CD4-positive, alpha-beta memory T cell (primary cell): ENCODE data around the gene C1orf21. TPM values are rescaled to one million over a fixed set of nuclear protein-coding genes. Genes with fewer than 3 reads are reported as not detected.

Source experiments
- CTCF ChIA-PET: fragments of 350-600 bp; sonication (Branson Sonifier 250); formaldehyde crosslinking; loops from one replicate; lab custom pipeline; 2021; ENCODE audit warnings: inconsistent platforms; ENCODE audit not compliant: partially characterized antibody; lab: Charles Lee
- POLR2A ChIA-PET: fragments of 350-600 bp; sonication (Branson Sonifier 250); formaldehyde crosslinking; loops from one replicate; lab custom pipeline; 2021; ENCODE audit not compliant: partially characterized antibody; lab: Charles Lee
- DNase-seq, 5 donors: peaks; one replicate each; pipeline versions ENCODE4 v3.0.0 to v3.0.0-alpha.2; 2020 to 2022; ENCODE audit warnings: mixed read lengths in 1 of 5
- H3K27ac ChIP-seq: one replicate; pipeline ENCODE4 v1.7.0; 2013; ENCODE audit warnings: low read depth, low read length
- H3K27me3 ChIP-seq: 2 replicates; pipeline ENCODE4 v1.7.0; 2013; ENCODE audit warnings: mild to moderate bottlenecking, low read length, moderate library complexity; ENCODE audit not compliant: insufficient read depth
- H3K36me3 ChIP-seq: 2 replicates; pipeline ENCODE4 v1.7.0; 2013; ENCODE audit warnings: mild to moderate bottlenecking, low read length, moderate library complexity; ENCODE audit not compliant: insufficient read depth
- H3K4me1 ChIP-seq: 2 replicates; pipeline ENCODE4 v1.7.0; 2013; ENCODE audit warnings: mild to moderate bottlenecking, low read length, moderate library complexity; ENCODE audit not compliant: insufficient read depth
- H3K4me3 ChIP-seq, 2 donors: one replicate each; pipeline ENCODE4 v1.7.0; 2013; ENCODE audit warnings: low read length in 2 of 2, mild to moderate bottlenecking in 1 of 2
- H3K9me3 ChIP-seq, 2 donors: one replicate each; pipeline ENCODE4 v1.7.0; 2013; ENCODE audit warnings: low read length in 2 of 2, control low read depth in 1 of 2; ENCODE audit not compliant: control insufficient read depth in 1 of 2
- H3K27ac Mint-ChIP-seq, 7 donors: one replicate each; pipeline ENCODE4 v1.8.0; 2020 to 2021; ENCODE audit warnings: mixed read lengths in 7 of 7, mild to moderate bottlenecking in 6 of 7, inconsistent platforms in 3 of 7, moderate library complexity in 3 of 7
- H3K27me3 Mint-ChIP-seq, 2 donors: one replicate each; pipeline ENCODE4 v1.8.0; 2020 to 2021; ENCODE audit warnings: mixed read lengths in 2 of 2
- H3K36me3 Mint-ChIP-seq, 2 donors: one replicate each; pipeline ENCODE4 v1.8.0; 2020 to 2021; ENCODE audit warnings: mixed read lengths in 2 of 2, inconsistent platforms in 1 of 2, mild to moderate bottlenecking in 1 of 2
- H3K4me1 Mint-ChIP-seq, 4 donors: one replicate each; pipeline ENCODE4 v1.8.0; 2020 to 2021; ENCODE audit warnings: mixed read lengths in 4 of 4, mild to moderate bottlenecking in 1 of 4
- H3K4me3 Mint-ChIP-seq, 8 donors: one replicate each; pipeline ENCODE4 v1.8.0; 2020 to 2021; ENCODE audit warnings: mixed read lengths in 8 of 8, mild to moderate bottlenecking in 7 of 8, moderate library complexity in 6 of 8, inconsistent platforms in 3 of 8
- H3K9me3 Mint-ChIP-seq, 8 donors: one replicate each; pipeline ENCODE4 v1.8.0; 2020 to 2021; ENCODE audit warnings: mixed read lengths in 8 of 8, mild to moderate bottlenecking in 5 of 8, inconsistent platforms in 3 of 8, moderate library complexity in 1 of 8
- intact Hi-C: fragments of 100-400 bp; cut with micrococcal nuclease; formaldehyde crosslinking; loops from one replicate; pipeline ENCODE4 v1.15.1; 2023
- polyA plus RNA-seq, 2 donors: library from polyadenylated mRNA; unstranded; fragments of 300-500 nt; fragmentation: Illumina TruSeq; gene quantifications; one replicate each; pipeline ENCODE4 v1.2.3, GENCODE V29; 2021
- total RNA-seq, 2 experiments: library from RNA; stranded (reverse); gene quantifications; one replicate each; pipeline ENCODE4 v1.2.3, GENCODE V29; 2021

The C1orf21 gene
- total and polyA plus RNA-seq, 4 experiments from 2014 or later = 0.20 to 0.80 (median 0.55) TPM

GRCh38 chr1:184392067-184392466 lies 5.2 kb downstream of the C1orf21 start:
- Histone ChIP-seq H3K4me3 (no peak overlapping the region), H3K9me3 (no peaks in the 10 kb centered on the region), H3K4me1 (peaks cover 9% of the 10 kb centered on the region), H3K27me3 (no peaks in the 10 kb centered on the region), H3K36me3 (no peaks in the 10 kb centered on the region), H3K27ac (no peak overlapping the region)
- no peak overlapping the region for H3K27ac Mint-ChIP-seq
- H3K36me3 Mint-ChIP-seq = no peaks in the 10 kb centered on the region
- intact Hi-C loops = no loop called here
- DNase-seq = no peak
- peaks cover 8 to 15% (median 12%) of the 10 kb centered on the region in 4 donors for H3K4me1 Mint-ChIP-seq
- H3K4me3 Mint-ChIP-seq = no peak overlapping the region
- H3K27me3 Mint-ChIP-seq = peaks cover 33 to 42% of the 10 kb centered on the region in 2 donors
- ChIA-PET CTCF (no interaction called here), POLR2A (no interaction called here)
- peaks cover 0 to 3% (median 0%) of the 10 kb centered on the region in 8 donors for H3K9me3 Mint-ChIP-seq

DNA sequence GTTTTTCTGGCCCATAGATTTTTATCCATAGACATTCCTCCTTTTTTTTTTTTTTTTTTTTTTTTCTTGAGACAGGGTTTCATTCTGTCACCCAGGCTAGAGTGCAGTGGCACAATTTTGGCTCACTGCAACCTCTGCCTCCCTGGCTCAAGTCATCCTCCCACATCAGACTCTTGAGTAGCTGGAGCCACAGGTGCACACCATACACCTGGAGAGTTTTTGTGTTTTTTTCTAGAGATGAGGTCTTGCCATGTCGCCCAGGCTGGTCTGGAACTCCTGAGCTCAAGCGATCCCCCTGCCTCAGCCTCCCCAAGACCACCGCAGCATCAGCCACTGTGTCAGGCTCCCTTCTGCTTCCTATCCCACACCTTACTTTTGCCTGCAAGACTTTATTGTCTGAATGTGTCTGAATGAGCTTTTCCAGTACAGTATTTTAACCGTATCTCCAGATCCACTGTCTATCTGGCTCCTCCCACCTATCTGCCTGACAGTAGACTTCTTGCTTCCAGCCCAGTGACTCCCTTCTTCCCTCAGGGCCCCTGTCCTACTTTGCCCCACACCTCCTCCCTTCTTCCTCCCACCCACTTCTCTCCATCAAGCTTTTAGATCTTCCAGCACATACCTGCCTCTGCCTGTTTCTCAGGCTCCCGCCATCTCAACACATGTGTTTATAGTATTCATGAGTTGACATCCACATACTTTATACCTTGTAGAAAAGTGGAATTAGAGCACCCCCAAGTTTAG lies 6.1 kb downstream of the C1orf21 start:
- Histone ChIP-seq H3K36me3 (no peaks in the 10 kb centered on the region), H3K9me3 (no peaks in the 10 kb centered on the region), H3K4me3 (no peak overlapping the region), H3K27ac (no peak overlapping the region), H3K4me1 (peaks cover 3% of the 10 kb centered on the region), H3K27me3 (no peaks in the 10 kb centered on the region)
- CTCF ChIA-PET = no interaction called here
- Mint-ChIP-seq H3K27ac (no peak overlapping the region), H3K4me1 (peaks cover 4 to 9% (median 8%) of the 10 kb centered on the region in 4 donors), H3K36me3 (no peaks in the 10 kb centered on the region), H3K9me3 (peaks cover 0 to 3% (median 0%) of the 10 kb centered on the region in 8 donors), H3K27me3 (peaks cover 32 to 42% of the 10 kb centered on the region in 2 donors), H3K4me3 (peak overlapping the region in 1 of 8 donors; percentile 50)
- intact Hi-C loops = no loop called here
- no peak for DNase-seq
- POLR2A ChIA-PET = no interaction called here

- H3K27me3 Mint-ChIP-seq = peaks cover 27 to 38% of the 10 kb centered on the region in 2 donors
- intact Hi-C loops = no loop called here
- H3K4me3 Mint-ChIP-seq = no peak overlapping the region
- Histone ChIP-seq H3K36me3 (no peaks in the 10 kb centered on the region), H3K4me1 (no peaks in the 10 kb centered on the region), H3K9me3 (no peaks in the 10 kb centered on the region), H3K27ac (no peak overlapping the region), H3K27me3 (no peaks in the 10 kb centered on the region), H3K4me3 (no peak overlapping the region)
- no peak overlapping the region for H3K27ac Mint-ChIP-seq
- H3K9me3 Mint-ChIP-seq = peaks cover 0 to 2% (median 0%) of the 10 kb centered on the region in 8 donors
- ChIA-PET CTCF (no interaction called here), POLR2A (no interaction called here)
- H3K4me1 Mint-ChIP-seq = no peaks in the 10 kb centered on the region
- no peak for DNase-seq
- H3K36me3 Mint-ChIP-seq = no peaks in the 10 kb centered on the region
These were observed 7.1 kb downstream of the C1orf21 start for GRCh38 chr1:184393962-184394361.

DNA sequence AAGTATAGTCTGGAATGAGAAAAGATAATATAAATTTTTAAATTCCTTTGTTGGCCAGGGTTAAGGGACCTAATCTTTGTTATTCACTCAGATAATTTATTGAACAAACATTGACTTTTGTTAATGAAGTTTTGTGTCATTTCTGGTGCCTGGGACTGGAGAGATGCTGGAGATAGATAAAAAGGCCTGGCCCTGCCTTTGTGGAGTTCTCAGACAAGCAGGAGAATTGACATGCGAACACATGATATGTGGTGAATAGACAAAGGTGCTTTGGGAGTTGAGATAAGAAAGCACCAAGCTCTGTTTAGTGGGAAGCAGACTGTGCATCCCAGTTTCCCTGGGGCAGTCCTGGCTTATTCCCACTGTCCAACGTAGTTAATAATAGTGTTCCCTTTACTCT lies 8.5 kb downstream of the C1orf21 start:
- Mint-ChIP-seq H3K27ac (no peak overlapping the region), H3K27me3 (peaks cover 19 to 31% of the 10 kb centered on the region in 2 donors), H3K4me1 (no peaks in the 10 kb centered on the region), H3K9me3 (peaks cover 0 to 2% (median 0%) of the 10 kb centered on the region in 8 donors), H3K36me3 (no peaks in the 10 kb centered on the region), H3K4me3 (no peak overlapping the region)
- H3K27ac ChIP-seq = no peak overlapping the region
- no peaks in the 10 kb centered on the region for H3K27me3 ChIP-seq
- H3K4me1 ChIP-seq = no peaks in the 10 kb centered on the region
- no peak for DNase-seq
- H3K9me3 ChIP-seq = no peaks in the 10 kb centered on the region
- ChIA-PET CTCF (no interaction called here), POLR2A (no interaction called here)
- no peak overlapping the region for H3K4me3 ChIP-seq
- intact Hi-C loops = no loop called here
- H3K36me3 ChIP-seq = no peaks in the 10 kb centered on the region

- Mint-ChIP-seq H3K27me3 (peaks cover 19 to 31% of the 10 kb centered on the region in 2 donors), H3K27ac (no peak overlapping the region), H3K36me3 (no peaks in the 10 kb centered on the region), H3K9me3 (peaks cover 0 to 2% (median 0%) of the 10 kb centered on the region in 8 donors), H3K4me3 (no peak overlapping the region), H3K4me1 (no peaks in the 10 kb centered on the region)
- intact Hi-C loops = no loop called here
- Histone ChIP-seq H3K9me3 (no peaks in the 10 kb centered on the region), H3K4me1 (no peaks in the 10 kb centered on the region), H3K36me3 (no peaks in the 10 kb centered on the region), H3K4me3 (no peak overlapping the region), H3K27ac (no peak overlapping the region), H3K27me3 (no peaks in the 10 kb centered on the region)
- ChIA-PET CTCF (no interaction called here), POLR2A (no interaction called here)
- DNase-seq = no peak
These were observed 9.2 kb downstream of the C1orf21 start for GRCh38 chr1:184395937-184396480.

DNA sequence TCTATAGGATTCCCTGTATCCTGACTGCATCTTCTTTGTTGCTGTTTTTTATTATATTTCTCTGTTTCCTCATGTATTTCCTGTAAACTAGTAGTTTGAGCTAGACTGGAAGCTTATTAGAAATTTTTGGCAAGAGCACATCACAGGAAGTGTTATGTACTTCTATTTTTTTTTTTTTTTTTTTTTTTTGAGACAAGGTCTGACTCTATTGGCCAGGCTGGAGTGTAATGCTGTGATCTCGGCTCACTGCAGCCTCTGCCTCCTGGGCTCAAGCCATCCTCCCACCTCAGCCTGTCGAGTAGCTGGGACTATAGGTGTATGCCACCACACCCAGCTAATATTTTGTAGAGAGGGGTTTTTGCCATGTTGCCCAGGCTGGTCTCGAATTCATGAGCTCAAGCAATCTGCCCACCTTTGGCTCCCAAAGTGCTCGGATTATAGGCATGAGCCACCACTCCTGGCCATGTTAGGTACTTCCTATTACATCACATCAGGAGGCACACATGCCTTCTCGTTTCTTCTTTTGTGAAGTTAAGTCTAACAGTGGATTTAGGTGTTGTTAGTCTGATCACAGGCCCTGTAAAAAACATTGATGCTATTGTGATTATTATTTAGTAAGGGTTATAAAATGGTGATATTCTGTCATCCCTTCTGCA lies 12.5 kb downstream of the C1orf21 start:
- Histone ChIP-seq H3K4me1 (no peaks in the 10 kb centered on the region), H3K27me3 (peaks cover 3% of the 10 kb centered on the region), H3K27ac (no peak overlapping the region), H3K36me3 (no peaks in the 10 kb centered on the region), H3K4me3 (no peak overlapping the region), H3K9me3 (no peaks in the 10 kb centered on the region)
- H3K4me1 Mint-ChIP-seq = no peaks in the 10 kb centered on the region
- no peak for DNase-seq
- ChIA-PET CTCF (interaction anchor here (0.7 kb wide), 1 partner anchor 176 kb away, joined by 3 read pairs; no protein-coding TSS in a partner anchor), POLR2A (no interaction called here)
- H3K36me3 Mint-ChIP-seq = no peaks in the 10 kb centered on the region
- no peak overlapping the region for H3K4me3 Mint-ChIP-seq
- no peak overlapping the region for H3K27ac Mint-ChIP-seq
- intact Hi-C loops = no loop called here
- H3K27me3 Mint-ChIP-seq = peaks cover 12 to 23% of the 10 kb centered on the region in 2 donors
- peaks cover 0 to 2% (median 0%) of the 10 kb centered on the region in 8 donors for H3K9me3 Mint-ChIP-seq

- DNase-seq = no peak
- Mint-ChIP-seq H3K36me3 (no peaks in the 10 kb centered on the region), H3K27ac (no peak overlapping the region), H3K9me3 (peaks cover 0 to 2% (median 0%) of the 10 kb centered on the region in 8 donors), H3K4me1 (no peaks in the 10 kb centered on the region), H3K27me3 (peaks cover 2 to 8% of the 10 kb centered on the region in 2 donors), H3K4me3 (no peak overlapping the region)
- Histone ChIP-seq H3K27me3 (peaks cover 3% of the 10 kb centered on the region), H3K27ac (no peak overlapping the region), H3K36me3 (no peaks in the 10 kb centered on the region), H3K9me3 (no peaks in the 10 kb centered on the region), H3K4me1 (no peaks in the 10 kb centered on the region), H3K4me3 (no peak overlapping the region)
- POLR2A ChIA-PET = no interaction called here
- intact Hi-C loops = no loop called here
- CTCF ChIA-PET = no interaction called here
These were observed 17.3 kb downstream of the C1orf21 start for GRCh38 chr1:184403961-184404726.
